ENCODE data around the gene VRK1.

Gene VRK1

DNA sequence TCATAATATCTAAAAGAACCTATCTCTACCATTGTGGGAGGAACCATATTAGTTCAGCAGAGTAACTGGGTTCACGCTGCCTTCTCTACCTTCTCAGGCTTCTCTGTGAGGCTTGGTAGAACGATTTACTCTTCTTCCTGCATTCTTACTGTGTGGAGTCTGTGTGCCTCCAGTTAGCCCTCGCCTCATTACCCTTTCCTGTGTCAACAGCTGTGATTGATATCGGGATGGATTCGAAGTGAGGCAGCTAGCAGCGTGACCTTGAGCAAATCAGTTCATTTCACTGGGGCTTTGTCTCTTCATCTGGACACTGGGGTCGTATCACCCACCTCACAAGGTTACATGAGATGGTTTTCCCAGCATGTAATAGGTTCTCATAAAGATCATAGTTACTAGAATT, 4.6 kb upstream of the VRK1 start:
- no peak for TF ChIP-seq EGR1 (IDR thresholded peaks at IDR 0.05)
- no peak for TF ChIP-seq FOXM1 (IDR thresholded peaks at IDR 0.05; ENCODE audit: borderline replicate concordance, low read depth)
- TF ChIP-seq RAD21 (IDR thresholded peaks at IDR 0.05; ENCODE audit: low read depth) = no peak
- TF ChIP-seq EP300 (IDR thresholded peaks at IDR 0.05; ENCODE audit: borderline replicate concordance) = no peak
- TF ChIP-seq TAF1 (IDR thresholded peaks at IDR 0.05; ENCODE audit: low read depth) = no peak
- TF ChIP-seq USF1 (IDR thresholded peaks at IDR 0.05) = no peak
- no peak for TF ChIP-seq YY1 (IDR thresholded peaks at IDR 0.05; ENCODE audit: low read depth)
- TF ChIP-seq, protein P1, sequence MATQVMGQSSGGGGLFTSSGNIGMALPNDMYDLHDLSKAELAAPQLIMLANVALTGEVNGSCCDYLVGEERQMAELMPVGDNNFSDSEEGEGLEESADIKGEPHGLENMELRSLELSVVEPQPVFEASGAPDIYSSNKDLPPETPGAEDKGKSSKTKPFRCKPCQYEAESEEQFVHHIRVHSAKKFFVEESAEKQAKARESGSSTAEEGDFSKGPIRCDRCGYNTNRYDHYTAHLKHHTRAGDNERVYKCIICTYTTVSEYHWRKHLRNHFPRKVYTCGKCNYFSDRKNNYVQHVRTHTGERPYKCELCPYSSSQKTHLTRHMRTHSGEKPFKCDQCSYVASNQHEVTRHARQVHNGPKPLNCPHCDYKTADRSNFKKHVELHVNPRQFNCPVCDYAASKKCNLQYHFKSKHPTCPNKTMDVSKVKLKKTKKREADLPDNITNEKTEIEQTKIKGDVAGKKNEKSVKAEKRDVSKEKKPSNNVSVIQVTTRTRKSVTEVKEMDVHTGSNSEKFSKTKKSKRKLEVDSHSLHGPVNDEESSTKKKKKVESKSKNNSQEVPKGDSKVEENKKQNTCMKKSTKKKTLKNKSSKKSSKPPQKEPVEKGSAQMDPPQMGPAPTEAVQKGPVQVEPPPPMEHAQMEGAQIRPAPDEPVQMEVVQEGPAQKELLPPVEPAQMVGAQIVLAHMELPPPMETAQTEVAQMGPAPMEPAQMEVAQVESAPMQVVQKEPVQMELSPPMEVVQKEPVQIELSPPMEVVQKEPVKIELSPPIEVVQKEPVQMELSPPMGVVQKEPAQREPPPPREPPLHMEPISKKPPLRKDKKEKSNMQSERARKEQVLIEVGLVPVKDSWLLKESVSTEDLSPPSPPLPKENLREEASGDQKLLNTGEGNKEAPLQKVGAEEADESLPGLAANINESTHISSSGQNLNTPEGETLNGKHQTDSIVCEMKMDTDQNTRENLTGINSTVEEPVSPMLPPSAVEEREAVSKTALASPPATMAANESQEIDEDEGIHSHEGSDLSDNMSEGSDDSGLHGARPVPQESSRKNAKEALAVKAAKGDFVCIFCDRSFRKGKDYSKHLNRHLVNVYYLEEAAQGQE (IDR thresholded peaks at IDR 0.05; ENCODE audit: low read depth) = no peak
- TF ChIP-seq NFIC (IDR thresholded peaks at IDR 0.05) = no peak
- TF ChIP-seq TEAD4 (IDR thresholded peaks at IDR 0.05) = no peak
- no peak for TF ChIP-seq CEBPB (IDR thresholded peaks at IDR 0.05)
- no peak for TF ChIP-seq MAX (IDR thresholded peaks at IDR 0.05)

GRCh38 chr14:96793547-96793946, 3.6 kb upstream of the VRK1 start:
- TF ChIP-seq ZBTB7A (IDR thresholded peaks at IDR 0.05; ENCODE audit: low read depth) = no peak
- no peak for TF ChIP-seq CREB1 (IDR thresholded peaks at IDR 0.05; ENCODE audit: low read depth)
- TF ChIP-seq RAD21 (IDR thresholded peaks at IDR 0.05; ENCODE audit: low read depth) = no peak
- TF ChIP-seq YY1 (IDR thresholded peaks at IDR 0.05; ENCODE audit: low read depth) = no peak
- TF ChIP-seq MAX (IDR thresholded peaks at IDR 0.05) = no peak
- TF ChIP-seq EP300 (IDR thresholded peaks at IDR 0.05; ENCODE audit: borderline replicate concordance) = no peak
- TF ChIP-seq, protein P1 (IDR thresholded peaks at IDR 0.05; ENCODE audit: low read depth) = no peak
- no peak for TF ChIP-seq FOXM1 (IDR thresholded peaks at IDR 0.05; ENCODE audit: borderline replicate concordance, low read depth)
- TF ChIP-seq NFIC (IDR thresholded peaks at IDR 0.05) = no peak
- TF ChIP-seq TAF1 (IDR thresholded peaks at IDR 0.05; ENCODE audit: low read depth) = no peak
- TF ChIP-seq TCF12 (IDR thresholded peaks at IDR 0.05; ENCODE audit: low read depth) = no peak
- TF ChIP-seq USF1 (IDR thresholded peaks at IDR 0.05) = no peak
- no peak for TF ChIP-seq TEAD4 (IDR thresholded peaks at IDR 0.05)

GRCh38 chr14:96795109-96795828, 1.9 kb upstream of the VRK1 start:
- TF ChIP-seq MAX (IDR thresholded peaks at IDR 0.05) (no peak), USF1 (IDR thresholded peaks at IDR 0.05) (no peak), YY1 (IDR thresholded peaks at IDR 0.05; ENCODE audit: low read depth) (no peak), NFIC (IDR thresholded peaks at IDR 0.05) (no peak), EP300 (IDR thresholded peaks at IDR 0.05; ENCODE audit: borderline replicate concordance) (no peak), ZBTB7A (IDR thresholded peaks at IDR 0.05; ENCODE audit: low read depth) (no peak), TEAD4 (IDR thresholded peaks at IDR 0.05) (no peak), TCF12 (IDR thresholded peaks at IDR 0.05; ENCODE audit: low read depth) (no peak), FOXM1 (IDR thresholded peaks at IDR 0.05; ENCODE audit: borderline replicate concordance, low read depth) (no peak), CREB1 (IDR thresholded peaks at IDR 0.05; ENCODE audit: low read depth) (no peak), RAD21 (IDR thresholded peaks at IDR 0.05; ENCODE audit: low read depth) (no peak), EGR1 (IDR thresholded peaks at IDR 0.05) (no peak), CEBPB (IDR thresholded peaks at IDR 0.05) (no peak), TAF1 (IDR thresholded peaks at IDR 0.05; ENCODE audit: low read depth) (no peak)
- TF ChIP-seq, protein P1 (IDR thresholded peaks at IDR 0.05; ENCODE audit: low read depth) = no peak

All from Ishikawa (cell line).